ENCODE measurements around the gene COPS3. TPM values are rescaled to one million over a fixed set of nuclear protein-coding genes. Genes with fewer than 3 reads are reported as not detected.

Gene COPS3
- 10 to 100 TPM; 79.6 to 83.1 TPM for total RNA-seq

DNA sequence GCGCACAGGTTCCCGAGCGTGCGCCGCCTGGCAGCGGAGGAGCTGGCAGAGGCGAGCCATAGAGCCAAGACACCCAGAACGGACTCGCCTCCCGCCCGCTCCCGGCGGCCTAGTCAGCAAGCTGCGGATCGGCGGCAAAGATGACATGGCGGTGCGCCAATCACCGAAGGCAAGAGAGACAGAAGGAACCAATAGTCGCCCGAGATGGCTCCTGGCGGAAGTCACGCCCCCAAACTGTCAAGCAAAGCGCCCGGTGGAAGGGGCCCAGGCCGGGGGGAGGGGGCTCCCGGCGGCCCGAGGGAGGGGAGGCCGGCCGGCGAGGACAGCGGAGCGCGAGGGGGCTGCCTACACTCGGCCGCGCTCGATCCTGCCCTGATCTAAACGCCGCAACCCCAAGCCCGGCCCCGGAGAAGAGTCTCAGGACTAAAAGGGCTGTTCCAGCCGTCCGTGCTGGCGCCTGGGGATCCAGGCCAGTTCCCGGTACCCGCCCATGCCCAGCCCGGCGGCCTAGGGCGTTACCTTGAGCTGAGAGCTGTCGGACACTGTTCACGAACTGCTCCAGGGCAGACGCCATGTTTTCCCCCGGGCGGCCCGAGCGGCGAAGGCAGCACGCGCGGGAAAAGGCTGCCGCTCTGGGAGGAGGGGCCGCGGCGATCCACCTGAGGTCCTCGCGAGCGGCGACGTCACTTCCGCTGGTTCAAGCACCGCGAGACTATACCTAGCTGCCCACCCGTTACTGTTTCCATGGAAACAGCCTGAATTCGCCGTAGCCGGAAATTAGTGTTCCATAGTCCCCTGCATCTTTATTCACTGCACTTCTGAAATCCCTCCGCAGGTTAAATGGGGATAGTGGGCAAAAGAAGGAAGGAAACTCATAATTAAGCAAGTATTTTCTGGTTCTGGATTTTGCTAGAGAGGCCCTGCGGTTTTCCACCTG, at the start of gene COPS3:
Gene COPS3, minus strand, starts transcription at position 634 of the 937 bp plus-strand sequence. Its CDS starts 60 bp downstream, at position 574.
- Mint-ChIP-seq H3K36me3 (ENCODE audit: low read depth) (peaks cover 11% of the 10 kb centered on the region), H3K4me3 (peak within 1 kb of the TSS; percentile 92), H3K9me3 (ENCODE audit: low read depth) (no peaks in the 10 kb centered on the region), H3K27me3 (no peaks in the 10 kb centered on the region), H3K27ac (peak within 1 kb of the TSS; percentile 95), H3K4me1 (peaks cover 41% of the 10 kb centered on the region)
- intact Hi-C loops (cut with DNase I, micrococcal nuclease): loop anchor here (1.0 to 5.0 kb wide), 15 partner anchors 22 to 902 kb away; partner anchors contain the start of genes FLCN (in 2 of the 2), PLD6 (in 2 of the 2), ALKBH5 (in 1 of the 2) and MPRIP (in 1 of the 2)
- peak; percentile 99 for DNase-seq
- ChIA-PET POLR2A (interaction anchor here (0.6 to 1.7 kb wide), 8 partner anchors 19 to 449 kb away, joined by 3 to 7 read pairs (median 4); partner anchors contain the start of gene FLCN), CTCF (interaction anchor here (0.6 to 4.5 kb wide), 3 partner anchors 11 to 22 kb away, joined by 3 to 21 read pairs (median 3); no protein-coding TSS in a partner anchor)
- ATAC-seq: peak; percentile 94

DNA sequence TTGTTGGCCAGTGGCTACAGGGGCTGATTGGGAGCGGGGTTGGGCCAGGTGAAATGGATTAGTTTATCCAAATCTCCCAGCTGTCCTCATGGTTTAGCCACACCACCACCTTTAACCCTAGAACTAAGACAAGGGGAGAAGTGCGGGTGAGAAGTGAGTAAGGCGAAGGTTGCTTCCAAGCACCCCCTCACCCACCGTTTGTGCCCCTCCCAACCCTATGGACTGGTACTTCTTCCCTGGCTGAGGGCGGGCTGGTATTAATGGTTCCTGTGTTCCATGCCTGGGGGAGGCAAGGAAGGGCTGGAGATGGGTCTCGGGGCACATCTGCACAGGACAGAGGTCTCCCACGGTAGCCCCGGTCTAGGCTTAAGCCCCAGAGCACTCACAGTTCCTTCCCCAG, 47.2 kb upstream of the COPS3 start:
- no peaks in the 10 kb centered on the region for H3K36me3 Mint-ChIP-seq (ENCODE audit: low read depth)
- no peaks in the 10 kb centered on the region for H3K9me3 Mint-ChIP-seq (ENCODE audit: low read depth)
- no peaks in the 10 kb centered on the region for H3K27me3 Mint-ChIP-seq
- intact Hi-C loops (cut with DNase I, micrococcal nuclease): no loop called here
- ChIA-PET CTCF (interaction anchor here (0.7 kb wide), 1 partner anchor 20 kb away, joined by 3 read pairs; no protein-coding TSS in a partner anchor), POLR2A (no interaction called here)
- H3K27ac Mint-ChIP-seq: no peak overlapping the region
- no peak overlapping the region for H3K4me3 Mint-ChIP-seq
- no peaks in the 10 kb centered on the region for H3K4me1 Mint-ChIP-seq
- ATAC-seq (no peak), DNase-seq (no peak)

DNA sequence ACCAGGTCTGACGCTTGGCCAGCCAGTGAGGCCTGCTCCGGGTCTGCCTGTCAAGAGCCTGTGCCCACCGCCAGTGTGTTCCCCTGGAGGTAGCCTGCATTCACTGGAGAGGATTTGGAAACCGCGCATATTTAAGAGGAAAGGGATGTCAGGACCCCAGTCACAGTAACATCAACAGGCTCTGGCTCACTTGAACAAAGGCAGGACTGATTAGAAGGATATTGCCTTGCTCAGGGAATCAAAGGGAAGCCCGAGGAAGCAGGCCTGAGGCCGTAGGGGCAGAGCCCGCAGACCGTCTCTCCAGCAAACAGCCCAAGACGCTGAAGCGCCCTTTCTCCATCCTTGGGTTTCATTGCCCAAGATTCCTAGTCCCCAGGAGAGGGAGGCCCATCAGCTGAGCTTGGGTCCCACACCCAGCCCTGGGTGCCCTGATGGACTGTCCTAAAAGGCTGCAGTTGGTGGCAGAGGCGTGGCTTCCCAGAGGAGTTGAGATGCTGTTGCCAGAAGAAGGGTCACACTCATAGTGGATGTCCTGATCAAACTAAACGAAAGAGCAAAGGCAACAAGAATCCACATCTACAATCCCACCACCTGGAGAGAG, 45.3 kb upstream of the COPS3 start:
- Mint-ChIP-seq H3K4me1 (no peaks in the 10 kb centered on the region), H3K9me3 (ENCODE audit: low read depth) (no peaks in the 10 kb centered on the region), H3K36me3 (ENCODE audit: low read depth) (no peaks in the 10 kb centered on the region), H3K4me3 (no peak overlapping the region), H3K27ac (no peak overlapping the region), H3K27me3 (no peaks in the 10 kb centered on the region)
- intact Hi-C loops (cut with DNase I, micrococcal nuclease): no loop called here
- ChIA-PET CTCF (no interaction called here), POLR2A (no interaction called here)
- DNase-seq: no peak
- ATAC-seq: no peak

DNA sequence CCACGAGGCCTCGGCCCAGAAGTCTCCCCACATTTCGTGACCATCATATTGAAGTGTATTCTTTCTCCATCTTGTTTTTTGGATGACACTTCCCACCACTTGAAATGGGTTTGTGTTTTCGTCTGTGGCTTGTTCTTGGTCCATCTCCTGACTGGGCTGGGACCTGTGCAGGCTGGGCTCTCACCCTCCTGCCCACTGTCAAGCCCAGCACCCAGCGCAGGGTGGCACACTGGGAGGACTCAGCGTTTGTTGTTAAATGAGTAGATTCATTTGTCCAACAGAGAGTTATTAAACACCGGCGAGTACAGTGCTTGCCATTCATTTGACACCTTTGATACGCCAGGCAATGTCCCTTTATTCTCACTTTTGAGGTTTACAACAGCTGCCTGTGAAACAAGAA, 44.8 kb upstream of the COPS3 start:
- Mint-ChIP-seq H3K4me1 (no peaks in the 10 kb centered on the region), H3K4me3 (no peak overlapping the region), H3K27me3 (no peaks in the 10 kb centered on the region), H3K27ac (no peak overlapping the region), H3K36me3 (ENCODE audit: low read depth) (no peaks in the 10 kb centered on the region), H3K9me3 (ENCODE audit: low read depth) (no peaks in the 10 kb centered on the region)
- ChIA-PET POLR2A (no interaction called here), CTCF (no interaction called here)
- intact Hi-C loops (cut with DNase I, micrococcal nuclease): no loop called here
- DNase-seq: no peak
- ATAC-seq: no peak

GRCh38 chr17:17325228-17325627, 44.2 kb upstream of the COPS3 start:
- no peak overlapping the region for H3K27ac Mint-ChIP-seq
- intact Hi-C loops (cut with DNase I, micrococcal nuclease): no loop called here
- H3K9me3 Mint-ChIP-seq (ENCODE audit: low read depth): no peaks in the 10 kb centered on the region
- ChIA-PET CTCF (interaction anchor here (0.6 kb wide), 1 partner anchor 435 kb away, joined by 3 read pairs; no protein-coding TSS in a partner anchor), POLR2A (no interaction called here)
- no peaks in the 10 kb centered on the region for H3K4me1 Mint-ChIP-seq
- H3K4me3 Mint-ChIP-seq: no peak overlapping the region
- H3K36me3 Mint-ChIP-seq (ENCODE audit: low read depth): no peaks in the 10 kb centered on the region
- ATAC-seq (no peak), DNase-seq (no peak)
- H3K27me3 Mint-ChIP-seq: no peaks in the 10 kb centered on the region

- Mint-ChIP-seq H3K4me1 (no peaks in the 10 kb centered on the region), H3K36me3 (ENCODE audit: low read depth) (no peaks in the 10 kb centered on the region), H3K4me3 (no peak overlapping the region), H3K27ac (no peak overlapping the region), H3K9me3 (ENCODE audit: low read depth) (no peaks in the 10 kb centered on the region), H3K27me3 (no peaks in the 10 kb centered on the region)
- CTCF ChIA-PET: no interaction called here
- intact Hi-C loops (cut with DNase I, micrococcal nuclease): no loop called here
- no peak for DNase-seq
- ATAC-seq: no peak
- POLR2A ChIA-PET: no interaction called here
These were observed 43.6 kb upstream of the COPS3 start for GRCh38 chr17:17324616-17325015.

- Mint-ChIP-seq H3K27ac (no peak overlapping the region), H3K36me3 (ENCODE audit: low read depth) (no peaks in the 10 kb centered on the region), H3K27me3 (no peaks in the 10 kb centered on the region), H3K4me3 (no peak overlapping the region), H3K9me3 (ENCODE audit: low read depth) (no peaks in the 10 kb centered on the region), H3K4me1 (no peaks in the 10 kb centered on the region)
- ChIA-PET CTCF (interaction anchor here (0.6 kb wide), 1 partner anchor 595 kb away, joined by 3 read pairs; no protein-coding TSS in a partner anchor), POLR2A (interaction anchor here (0.6 kb wide), 1 partner anchor 173 kb away, joined by 6 read pairs; no protein-coding TSS in a partner anchor)
- DNase-seq (no peak), ATAC-seq (no peak)
- intact Hi-C loops (cut with DNase I, micrococcal nuclease): no loop called here
These were observed 41.8 kb upstream of the COPS3 start for GRCh38 chr17:17322516-17323510.

DNA sequence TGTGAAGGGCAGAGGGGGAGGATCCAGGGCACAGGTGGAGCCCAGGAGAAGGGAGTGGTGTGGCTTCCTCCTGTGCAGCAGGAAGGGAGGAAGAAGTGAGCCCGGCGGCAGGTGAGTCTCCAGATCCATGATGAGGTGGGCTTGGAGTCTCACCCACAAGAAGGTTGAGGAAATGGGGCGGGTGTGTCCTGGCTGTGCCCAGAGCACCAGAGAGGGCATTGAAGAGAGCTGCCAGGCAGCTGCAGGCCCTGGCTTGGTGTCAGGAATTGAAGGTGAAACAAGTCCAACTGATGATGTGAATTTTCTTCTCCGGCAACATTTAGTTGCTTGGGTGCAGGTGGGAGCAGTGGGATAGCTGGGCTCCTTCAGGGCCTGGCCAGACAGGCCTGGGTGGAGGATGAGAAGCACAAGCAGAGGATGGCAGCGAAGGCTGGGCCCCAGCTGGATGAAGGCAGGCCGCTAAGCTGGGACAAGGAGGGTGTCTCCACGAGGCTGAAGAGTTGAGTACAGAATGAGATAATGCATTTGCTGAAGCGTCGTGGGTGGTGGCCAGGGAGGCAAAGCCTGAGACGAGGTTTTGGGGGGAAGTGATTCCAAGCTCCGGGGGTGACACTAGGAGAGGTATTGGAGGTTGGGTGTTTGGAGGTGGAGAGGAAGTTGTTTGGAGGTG, 40.4 kb upstream of the COPS3 start:
- H3K4me1 Mint-ChIP-seq: no peaks in the 10 kb centered on the region
- no peaks in the 10 kb centered on the region for H3K36me3 Mint-ChIP-seq (ENCODE audit: low read depth)
- no peaks in the 10 kb centered on the region for H3K27me3 Mint-ChIP-seq
- no peak overlapping the region for H3K4me3 Mint-ChIP-seq
- ATAC-seq (no peak), DNase-seq (no peak)
- intact Hi-C loops (cut with DNase I, micrococcal nuclease): no loop called here
- CTCF ChIA-PET: no interaction called here
- POLR2A ChIA-PET: no interaction called here
- H3K27ac Mint-ChIP-seq: no peak overlapping the region
- H3K9me3 Mint-ChIP-seq (ENCODE audit: low read depth): no peaks in the 10 kb centered on the region

- Mint-ChIP-seq H3K27ac (no peak overlapping the region), H3K4me1 (no peaks in the 10 kb centered on the region), H3K9me3 (ENCODE audit: low read depth) (no peaks in the 10 kb centered on the region), H3K27me3 (no peaks in the 10 kb centered on the region), H3K4me3 (no peak overlapping the region), H3K36me3 (ENCODE audit: low read depth) (no peaks in the 10 kb centered on the region)
- ATAC-seq: no peak
- CTCF ChIA-PET: no interaction called here
- no peak for DNase-seq
- intact Hi-C loops (cut with DNase I, micrococcal nuclease): no loop called here
- POLR2A ChIA-PET: no interaction called here
These were observed 39.8 kb upstream of the COPS3 start for GRCh38 chr17:17320911-17321220.

GRCh38 chr17:17320188-17320910, 39.3 kb upstream of the COPS3 start:
- H3K27me3 Mint-ChIP-seq: no peaks in the 10 kb centered on the region
- CTCF ChIA-PET: interaction anchor here (0.8 to 1.4 kb wide), 2 partner anchors 14 to 195 kb away, joined by 3 read pairs; no protein-coding TSS in a partner anchor
- POLR2A ChIA-PET: no interaction called here
- intact Hi-C loops (cut with DNase I, micrococcal nuclease): no loop called here
- DNase-seq (no peak), ATAC-seq (no peak)
- H3K9me3 Mint-ChIP-seq (ENCODE audit: low read depth): no peaks in the 10 kb centered on the region
- no peak overlapping the region for H3K4me3 Mint-ChIP-seq
- no peak overlapping the region for H3K27ac Mint-ChIP-seq
- no peaks in the 10 kb centered on the region for H3K4me1 Mint-ChIP-seq
- no peaks in the 10 kb centered on the region for H3K36me3 Mint-ChIP-seq (ENCODE audit: low read depth)
